Measurements from ENCODE around the gene C6orf52.

Gene C6orf52

GRCh38 chr6:10722820-10723566, 28.6 kb upstream of the C6orf52 start, which contains the start of gene TMEM14C (continued):
- TF ChIP-seq ELK4 (IDR thresholded peaks at IDR 0.05; ENCODE audit: borderline replicate concordance, low read depth, low read length) = no peak
- TF ChIP-seq ZNF280C (tag by site-specific recombination; IDR thresholded peaks at IDR 0.05) = no peak
- TF ChIP-seq FEZF1 (tag by site-specific recombination; IDR thresholded peaks at IDR 0.05) = peak; percentile 46; the same call in 1 of the 2 replicates
- no peak for TF ChIP-seq ZNF404 (tag by site-specific recombination; IDR thresholded peaks at IDR 0.05)
- peak; percentile 94 for TF ChIP-seq ZBTB20 (tag by site-specific recombination; IDR thresholded peaks at IDR 0.05)
- no peak for TF ChIP-seq ZNF133 (tag by site-specific recombination; IDR thresholded peaks at IDR 0.05)
- TF ChIP-seq ZFP3 (tag by site-specific recombination; IDR thresholded peaks at IDR 0.05; ENCODE audit: low read depth) = no peak
- peak; percentile 81 for TF ChIP-seq KLF9 (tag by site-specific recombination; IDR thresholded peaks at IDR 0.05; ENCODE audit: low read depth)
- TF ChIP-seq INSM2 (tag by site-specific recombination; IDR thresholded peaks at IDR 0.05) = peak; percentile 58; the same call in 1 of the 2 replicates
- TF ChIP-seq KLF17 (tag by site-specific recombination; IDR thresholded peaks at IDR 0.05) = no peak; the same call in 1 of the 2 replicates
- no peak for TF ChIP-seq ZSCAN30 (tag by site-specific recombination; IDR thresholded peaks at IDR 0.05)
- no peak for TF ChIP-seq ZNF791 (tag by site-specific recombination; IDR thresholded peaks at IDR 0.05)
- TF ChIP-seq ZNF549 (tag by site-specific recombination; IDR thresholded peaks at IDR 0.05) = no peak
- TF ChIP-seq ZNF157 (tag by site-specific recombination; IDR thresholded peaks at IDR 0.05) = no peak
- no peak for TF ChIP-seq ZNF426 (tag by site-specific recombination; IDR thresholded peaks at IDR 0.05)
- TF ChIP-seq ZNF174 (tag by site-specific recombination; IDR thresholded peaks at IDR 0.05) = no peak
- TF ChIP-seq ZNF16 (tag by site-specific recombination; IDR thresholded peaks at IDR 0.05; ENCODE audit: low read depth) = no peak
- TF ChIP-seq BCL11B (tag by site-specific recombination; IDR thresholded peaks at IDR 0.05; ENCODE audit: low read depth) = no peak
- no peak for TF ChIP-seq ZNF37A (tag by site-specific recombination; IDR thresholded peaks at IDR 0.05)
- TF ChIP-seq ZNF114 (tag by site-specific recombination; IDR thresholded peaks at IDR 0.05) = no peak
- TF ChIP-seq PRDM4 (tag by site-specific recombination; IDR thresholded peaks at IDR 0.05) = no peak; the same call in 1 of the 2 replicates
- no peak for TF ChIP-seq ZNF362 (tag by site-specific recombination; IDR thresholded peaks at IDR 0.05)
- TF ChIP-seq PBX3 (CRISPR knock-in tag; IDR thresholded peaks at IDR 0.05) = 0 out of 2 replicates have a peak, but pooled peaks have one; percentile 9
- TF ChIP-seq KLF8 (tag by site-specific recombination; IDR thresholded peaks at IDR 0.05) = peak; percentile 83; the same call in 1 of the 2 replicates
- TF ChIP-seq ZNF10 (tag by site-specific recombination; IDR thresholded peaks at IDR 0.05) = peak; percentile 11; the same call in 1 of the 2 replicates
- no peak for TF ChIP-seq ZNF626 (tag by site-specific recombination; IDR thresholded peaks at IDR 0.05)
- no peak for TF ChIP-seq ZNF488 (tag by site-specific recombination; IDR thresholded peaks at IDR 0.05)
- TF ChIP-seq ZBTB48 (tag by site-specific recombination; IDR thresholded peaks at IDR 0.05) = peak; percentile 85; the same call in 1 of the 2 replicates
